ENCODE data around the gene CALML3.

DNA sequence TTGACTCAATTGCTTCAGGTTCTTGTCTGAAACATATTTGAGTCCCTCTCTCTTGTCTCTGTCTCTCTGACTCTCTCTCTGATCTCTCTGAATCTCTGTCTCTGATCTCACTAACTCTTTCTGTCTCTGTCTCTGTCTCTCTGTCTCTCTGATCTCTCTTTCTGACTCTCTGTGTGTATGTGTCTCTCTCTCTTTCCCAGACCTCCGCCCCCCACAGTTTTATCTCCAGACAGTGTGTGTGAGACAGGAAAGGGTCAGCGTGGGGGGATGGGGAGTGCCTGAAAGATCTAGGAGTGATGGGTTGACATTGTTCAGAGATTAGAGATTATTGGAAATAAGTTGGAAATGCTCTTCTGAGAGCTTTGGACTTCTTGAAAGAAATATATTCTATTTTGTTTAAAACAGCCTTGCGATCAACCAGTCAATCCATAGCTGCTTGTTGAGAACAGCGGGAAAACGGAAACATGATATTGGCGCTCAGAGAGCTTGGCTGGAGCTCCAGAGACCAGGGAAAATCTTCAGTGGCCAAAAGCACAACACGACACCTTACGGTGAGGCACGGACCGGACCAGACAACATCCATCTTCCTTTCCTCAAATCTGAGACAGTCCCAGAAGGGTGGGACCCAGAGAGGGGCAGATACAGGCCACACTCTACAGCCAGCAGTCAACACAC is 35.5 kb downstream of the CALML3 start:
- TF ChIP-seq, protein P1, sequence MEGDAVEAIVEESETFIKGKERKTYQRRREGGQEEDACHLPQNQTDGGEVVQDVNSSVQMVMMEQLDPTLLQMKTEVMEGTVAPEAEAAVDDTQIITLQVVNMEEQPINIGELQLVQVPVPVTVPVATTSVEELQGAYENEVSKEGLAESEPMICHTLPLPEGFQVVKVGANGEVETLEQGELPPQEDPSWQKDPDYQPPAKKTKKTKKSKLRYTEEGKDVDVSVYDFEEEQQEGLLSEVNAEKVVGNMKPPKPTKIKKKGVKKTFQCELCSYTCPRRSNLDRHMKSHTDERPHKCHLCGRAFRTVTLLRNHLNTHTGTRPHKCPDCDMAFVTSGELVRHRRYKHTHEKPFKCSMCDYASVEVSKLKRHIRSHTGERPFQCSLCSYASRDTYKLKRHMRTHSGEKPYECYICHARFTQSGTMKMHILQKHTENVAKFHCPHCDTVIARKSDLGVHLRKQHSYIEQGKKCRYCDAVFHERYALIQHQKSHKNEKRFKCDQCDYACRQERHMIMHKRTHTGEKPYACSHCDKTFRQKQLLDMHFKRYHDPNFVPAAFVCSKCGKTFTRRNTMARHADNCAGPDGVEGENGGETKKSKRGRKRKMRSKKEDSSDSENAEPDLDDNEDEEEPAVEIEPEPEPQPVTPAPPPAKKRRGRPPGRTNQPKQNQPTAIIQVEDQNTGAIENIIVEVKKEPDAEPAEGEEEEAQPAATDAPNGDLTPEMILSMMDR (conservative IDR thresholded peaks at IDR 0.05), result no peak
- TF ChIP-seq EZH2 (IDR thresholded peaks at IDR 0.05; ENCODE audit: low read depth), result no peak
